WTC11 (cell line): ENCODE results near the gene ADGRL1. TPM values are rescaled to one million over a fixed set of nuclear protein-coding genes. Genes with fewer than 3 reads are reported as not detected.

Source experiments
- ATAC-seq: fragments of 200-7000 bp; cut with Tn5 transposase; 2 replicates; pipeline ENCODE4 v1.10.0; 2021; ENCODE audit warnings: mild to moderate bottlenecking, moderate library complexity
- CTCF ChIA-PET: fragments of 300-600 bp; sonication (Branson Sonifier 250); formaldehyde crosslinking; loops from one replicate; lab custom pipeline; 2021; ENCODE audit warnings: antibody characterized with exemption; lab: Charles Lee
- POLR2A ChIA-PET: fragments of 350-600 bp; sonication (Branson Sonifier 250); formaldehyde crosslinking; loops from one replicate; lab custom pipeline; 2021; ENCODE audit warnings: antibody characterized with exemption; lab: Charles Lee
- DNase-seq: peaks from one replicate; pipeline ENCODE4 v3.0.0; 2021; ENCODE audit warnings: low spot score
- H3K27ac Mint-ChIP-seq: 2 replicates; pipeline ENCODE4 v1.8.0; 2021; ENCODE audit warnings: mixed read lengths
- H3K27me3 Mint-ChIP-seq: 2 replicates; pipeline ENCODE4 v1.8.0; 2021; ENCODE audit warnings: low read depth, mild to moderate bottlenecking, moderate library complexity, mixed read lengths
- H3K36me3 Mint-ChIP-seq: 2 replicates; pipeline ENCODE4 v1.8.0; 2021; ENCODE audit warnings: mixed read lengths
- H3K4me1 Mint-ChIP-seq: 2 replicates; pipeline ENCODE4 v1.8.0; 2022; ENCODE audit warnings: mixed read lengths
- H3K4me3 Mint-ChIP-seq: 2 replicates; pipeline ENCODE4 v1.8.0; 2021; ENCODE audit warnings: mild to moderate bottlenecking, moderate library complexity, mixed read lengths
- H3K9me3 Mint-ChIP-seq: 2 replicates; pipeline ENCODE4 v1.8.0; 2021; ENCODE audit warnings: mixed read lengths
- ATF2 ChIP-seq: sonication (generic); formaldehyde crosslinking; IDR thresholded peaks from 2 replicates; pipeline ENCODE4 v1.8.1; 2022; ENCODE audit warnings: low read depth, missing genetic modification reagents, borderline replicate concordance
- CDX4 ChIP-seq: fragments of 250-450 bp; sonication (Bioruptor Pico); IDR thresholded peaks from 2 replicates; pipeline ENCODE4 v1.9.0; 2021; ENCODE audit warnings: moderate library complexity, mild to moderate bottlenecking, inconsistent platforms, borderline replicate concordance
- EMX1 ChIP-seq: fragments of 250-450 bp; sonication (Bioruptor Pico); IDR thresholded peaks from 2 replicates; pipeline ENCODE4 v1.8.0; 2021; ENCODE audit warnings: mild to moderate bottlenecking
- ETV6 ChIP-seq: sonication (generic); formaldehyde crosslinking; IDR thresholded peaks from 2 replicates; pipeline ENCODE4 v1.8.1; 2022; ENCODE audit warnings: mild to moderate bottlenecking, missing genetic modification reagents
- GRHL2 ChIP-seq: fragments of 250-450 bp; sonication (Bioruptor Pico); IDR thresholded peaks from 2 replicates; pipeline ENCODE4 v1.8.0; 2022; ENCODE audit warnings: mild to moderate bottlenecking, moderate library complexity; ENCODE audit not compliant: insufficient replicate concordance, severe bottlenecking
- IRF1 ChIP-seq: sonication (generic); formaldehyde crosslinking; IDR thresholded peaks from 2 replicates; pipeline ENCODE4 v1.8.0; 2023; ENCODE audit warnings: missing genetic modification reagents
- NFATC4 ChIP-seq: fragments of 250-450 bp; sonication (Bioruptor Pico); IDR thresholded peaks from 2 replicates; pipeline ENCODE4 v1.9.0; 2021; ENCODE audit warnings: mild to moderate bottlenecking
- NR1H2 ChIP-seq: sonication (generic); formaldehyde crosslinking; IDR thresholded peaks from 2 replicates; pipeline ENCODE4 v1.9.0; 2021; ENCODE audit warnings: mild to moderate bottlenecking, moderate library complexity, missing genetic modification reagents
- PREB ChIP-seq: sonication (generic); formaldehyde crosslinking; IDR thresholded peaks from 2 replicates; pipeline ENCODE4 v1.8.1; 2022; ENCODE audit warnings: mild to moderate bottlenecking, missing genetic modification reagents, moderate library complexity, borderline replicate concordance
- ZBTB21 ChIP-seq: sonication (generic); formaldehyde crosslinking; IDR thresholded peaks from 2 replicates; pipeline ENCODE4 v1.8.1; 2023; ENCODE audit warnings: mild to moderate bottlenecking, missing genetic modification reagents, borderline replicate concordance
- total RNA-seq: library from RNA; stranded (reverse); gene quantifications from 3 replicates; pipeline ENCODE4 v1.2.3, GENCODE V29; 2021
- TF ChIP-seq, protein P1 (sequence below): sonication (generic); formaldehyde crosslinking; IDR thresholded peaks from 2 replicates; pipeline ENCODE4 v1.8.0; 2022; ENCODE audit warnings: mild to moderate bottlenecking, missing genetic modification reagents
- TF ChIP-seq, protein P2 (sequence below): fragments of 250-450 bp; sonication (Bioruptor Pico); conservative IDR thresholded peaks from 2 replicates; pipeline ENCODE4 v1.9.0; 2021; ENCODE audit warnings: mild to moderate bottlenecking
- TF ChIP-seq, protein P3 (sequence below): sonication (generic); formaldehyde crosslinking; IDR thresholded peaks from 2 replicates; pipeline ENCODE4 v1.8.1; 2023; ENCODE audit warnings: mild to moderate bottlenecking, missing genetic modification reagents
- TF ChIP-seq, protein P4 (sequence below): fragments of 250-450 bp; sonication (Bioruptor Pico); IDR thresholded peaks from 2 replicates; pipeline ENCODE4 v1.8.0; 2021; ENCODE audit warnings: mild to moderate bottlenecking
- TF ChIP-seq, protein P5 (sequence below): sonication (generic); formaldehyde crosslinking; IDR thresholded peaks from 2 replicates; pipeline ENCODE4 v1.8.0; 2023; ENCODE audit warnings: missing genetic modification reagents, mild to moderate bottlenecking, borderline replicate concordance

Gene ADGRL1
- total RNA-seq, 1 experiment from 2014 or later = 128 TPM

GRCh38 chr19:14145381-14145780, 60.6 kb downstream of the ADGRL1 start:
- Mint-ChIP-seq H3K9me3 (no peaks in the 10 kb centered on the region), H3K36me3 (no peaks in the 10 kb centered on the region), H3K27me3 (no peaks in the 10 kb centered on the region; the same call in 1 of the 2 replicates), H3K27ac (no peak overlapping the region), H3K4me3 (no peak overlapping the region), H3K4me1 (peaks cover 27% of the 10 kb centered on the region)
- TF ChIP-seq CDX4 = no peak
- no peak for TF ChIP-seq IRF1 (CRISPR knock-in tag)
- TF ChIP-seq, protein P1, sequence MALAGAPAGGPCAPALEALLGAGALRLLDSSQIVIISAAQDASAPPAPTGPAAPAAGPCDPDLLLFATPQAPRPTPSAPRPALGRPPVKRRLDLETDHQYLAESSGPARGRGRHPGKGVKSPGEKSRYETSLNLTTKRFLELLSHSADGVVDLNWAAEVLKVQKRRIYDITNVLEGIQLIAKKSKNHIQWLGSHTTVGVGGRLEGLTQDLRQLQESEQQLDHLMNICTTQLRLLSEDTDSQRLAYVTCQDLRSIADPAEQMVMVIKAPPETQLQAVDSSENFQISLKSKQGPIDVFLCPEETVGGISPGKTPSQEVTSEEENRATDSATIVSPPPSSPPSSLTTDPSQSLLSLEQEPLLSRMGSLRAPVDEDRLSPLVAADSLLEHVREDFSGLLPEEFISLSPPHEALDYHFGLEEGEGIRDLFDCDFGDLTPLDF = no peak
- TF ChIP-seq, protein P2, sequence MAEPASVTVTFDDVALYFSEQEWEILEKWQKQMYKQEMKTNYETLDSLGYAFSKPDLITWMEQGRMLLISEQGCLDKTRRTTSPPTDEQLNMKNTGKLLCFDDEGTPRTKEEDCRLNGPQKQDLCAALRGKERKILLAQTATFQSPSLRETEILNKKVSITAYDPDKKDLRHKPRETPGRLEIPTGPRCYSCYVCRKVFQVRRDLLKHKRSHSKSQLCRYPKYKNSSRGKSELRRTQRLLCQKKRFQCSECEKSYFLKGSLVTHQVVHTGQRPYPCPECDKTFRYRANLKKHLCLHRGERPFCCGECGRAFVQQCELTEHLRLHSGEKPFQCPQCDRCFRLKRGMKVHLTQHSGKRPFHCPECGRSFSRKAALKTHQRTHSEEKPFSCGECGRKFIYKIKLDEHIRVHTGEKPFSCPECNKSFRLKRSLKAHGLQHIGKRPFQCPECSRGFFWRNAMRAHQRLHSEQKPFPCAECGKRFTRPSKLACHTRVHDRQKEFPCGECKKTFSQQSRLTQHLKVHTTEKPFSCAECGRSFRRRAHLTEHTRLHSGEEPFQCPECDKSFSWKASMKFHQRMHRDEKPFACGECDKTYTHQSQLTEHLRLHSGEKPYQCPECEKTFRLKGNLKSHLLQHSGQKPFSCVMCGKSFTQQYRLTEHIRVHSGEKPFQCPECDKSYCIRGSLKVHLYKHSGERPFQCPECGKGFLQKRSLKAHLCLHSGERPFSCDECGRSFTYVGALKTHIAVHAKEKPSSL (CRISPR knock-in tag) = no peak
- no peak for TF ChIP-seq PREB
- TF ChIP-seq, protein P3, sequence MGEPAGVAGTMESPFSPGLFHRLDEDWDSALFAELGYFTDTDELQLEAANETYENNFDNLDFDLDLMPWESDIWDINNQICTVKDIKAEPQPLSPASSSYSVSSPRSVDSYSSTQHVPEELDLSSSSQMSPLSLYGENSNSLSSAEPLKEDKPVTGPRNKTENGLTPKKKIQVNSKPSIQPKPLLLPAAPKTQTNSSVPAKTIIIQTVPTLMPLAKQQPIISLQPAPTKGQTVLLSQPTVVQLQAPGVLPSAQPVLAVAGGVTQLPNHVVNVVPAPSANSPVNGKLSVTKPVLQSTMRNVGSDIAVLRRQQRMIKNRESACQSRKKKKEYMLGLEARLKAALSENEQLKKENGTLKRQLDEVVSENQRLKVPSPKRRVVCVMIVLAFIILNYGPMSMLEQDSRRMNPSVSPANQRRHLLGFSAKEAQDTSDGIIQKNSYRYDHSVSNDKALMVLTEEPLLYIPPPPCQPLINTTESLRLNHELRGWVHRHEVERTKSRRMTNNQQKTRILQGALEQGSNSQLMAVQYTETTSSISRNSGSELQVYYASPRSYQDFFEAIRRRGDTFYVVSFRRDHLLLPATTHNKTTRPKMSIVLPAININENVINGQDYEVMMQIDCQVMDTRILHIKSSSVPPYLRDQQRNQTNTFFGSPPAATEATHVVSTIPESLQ (CRISPR knock-in tag) = no peak
- TF ChIP-seq ETV6 = no peak
- TF ChIP-seq GRHL2 (CRISPR knock-in tag) = no peak
- TF ChIP-seq ZBTB21 = no peak
- ChIA-PET CTCF (interaction anchor here (1.3 to 4.7 kb wide), 3 partner anchors 8 to 206 kb away, joined by 3 to 52 read pairs (median 8); partner anchors contain the start of gene ASF1B), POLR2A (no interaction called here)
- no peak for ATAC-seq
- no peak for DNase-seq

DNA sequence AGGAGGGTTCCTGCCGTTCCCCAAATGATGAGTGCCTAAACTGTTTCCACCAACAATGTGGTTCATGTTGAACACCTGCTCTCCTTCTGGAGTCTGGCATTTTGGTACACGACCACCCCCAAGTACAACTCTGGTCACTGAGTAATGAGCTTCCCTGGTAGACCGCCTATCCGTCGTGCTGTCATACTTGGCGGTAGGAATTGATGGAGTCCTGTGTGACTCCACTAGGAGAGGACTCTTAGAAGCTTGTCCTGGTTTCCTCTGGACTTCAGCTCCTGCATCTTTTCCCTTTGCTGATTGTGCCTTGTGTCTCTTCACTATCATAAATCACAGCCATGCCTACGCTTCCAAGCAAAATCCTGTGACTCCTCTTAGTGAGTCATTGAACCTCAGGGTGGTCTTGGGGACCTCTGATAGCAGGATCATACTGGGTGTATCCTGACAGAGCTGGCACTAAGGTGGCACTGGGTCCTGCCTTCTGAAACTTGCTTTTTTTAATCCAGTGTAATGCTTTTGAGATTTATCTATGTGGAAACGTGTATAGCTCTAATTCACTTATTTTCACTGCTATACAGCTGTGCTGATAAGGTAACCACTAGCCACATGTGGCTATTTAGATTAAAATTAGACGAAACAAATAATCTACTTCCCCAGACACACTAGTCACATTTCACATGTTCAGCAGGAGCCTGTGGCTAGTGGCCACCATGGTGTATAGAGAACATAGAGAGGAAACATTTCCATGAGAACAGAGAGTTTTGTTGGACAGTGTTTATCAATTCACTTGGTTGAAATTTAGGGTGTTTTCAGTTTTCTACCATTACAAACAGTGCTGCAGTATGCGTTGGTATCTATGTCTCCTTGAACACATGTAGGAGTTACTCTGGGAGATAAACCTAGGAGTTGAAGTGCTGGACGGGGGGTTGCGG, 63.4 kb downstream of the ADGRL1 start:
- POLR2A ChIA-PET = no interaction called here
- no peak overlapping the region for H3K27ac Mint-ChIP-seq
- H3K4me1 Mint-ChIP-seq = peaks cover 9% of the 10 kb centered on the region; the same call in 1 of the 2 replicates
- no peak overlapping the region for H3K4me3 Mint-ChIP-seq
- no peaks in the 10 kb centered on the region; the same call in 1 of the 2 replicates for H3K27me3 Mint-ChIP-seq
- no peak for DNase-seq
- no peaks in the 10 kb centered on the region for H3K9me3 Mint-ChIP-seq
- TF ChIP-seq, protein P4, sequence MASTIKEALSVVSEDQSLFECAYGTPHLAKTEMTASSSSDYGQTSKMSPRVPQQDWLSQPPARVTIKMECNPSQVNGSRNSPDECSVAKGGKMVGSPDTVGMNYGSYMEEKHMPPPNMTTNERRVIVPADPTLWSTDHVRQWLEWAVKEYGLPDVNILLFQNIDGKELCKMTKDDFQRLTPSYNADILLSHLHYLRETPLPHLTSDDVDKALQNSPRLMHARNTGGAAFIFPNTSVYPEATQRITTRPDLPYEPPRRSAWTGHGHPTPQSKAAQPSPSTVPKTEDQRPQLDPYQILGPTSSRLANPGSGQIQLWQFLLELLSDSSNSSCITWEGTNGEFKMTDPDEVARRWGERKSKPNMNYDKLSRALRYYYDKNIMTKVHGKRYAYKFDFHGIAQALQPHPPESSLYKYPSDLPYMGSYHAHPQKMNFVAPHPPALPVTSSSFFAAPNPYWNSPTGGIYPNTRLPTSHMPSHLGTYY (CRISPR knock-in tag) = no peak
- TF ChIP-seq, protein P5, sequence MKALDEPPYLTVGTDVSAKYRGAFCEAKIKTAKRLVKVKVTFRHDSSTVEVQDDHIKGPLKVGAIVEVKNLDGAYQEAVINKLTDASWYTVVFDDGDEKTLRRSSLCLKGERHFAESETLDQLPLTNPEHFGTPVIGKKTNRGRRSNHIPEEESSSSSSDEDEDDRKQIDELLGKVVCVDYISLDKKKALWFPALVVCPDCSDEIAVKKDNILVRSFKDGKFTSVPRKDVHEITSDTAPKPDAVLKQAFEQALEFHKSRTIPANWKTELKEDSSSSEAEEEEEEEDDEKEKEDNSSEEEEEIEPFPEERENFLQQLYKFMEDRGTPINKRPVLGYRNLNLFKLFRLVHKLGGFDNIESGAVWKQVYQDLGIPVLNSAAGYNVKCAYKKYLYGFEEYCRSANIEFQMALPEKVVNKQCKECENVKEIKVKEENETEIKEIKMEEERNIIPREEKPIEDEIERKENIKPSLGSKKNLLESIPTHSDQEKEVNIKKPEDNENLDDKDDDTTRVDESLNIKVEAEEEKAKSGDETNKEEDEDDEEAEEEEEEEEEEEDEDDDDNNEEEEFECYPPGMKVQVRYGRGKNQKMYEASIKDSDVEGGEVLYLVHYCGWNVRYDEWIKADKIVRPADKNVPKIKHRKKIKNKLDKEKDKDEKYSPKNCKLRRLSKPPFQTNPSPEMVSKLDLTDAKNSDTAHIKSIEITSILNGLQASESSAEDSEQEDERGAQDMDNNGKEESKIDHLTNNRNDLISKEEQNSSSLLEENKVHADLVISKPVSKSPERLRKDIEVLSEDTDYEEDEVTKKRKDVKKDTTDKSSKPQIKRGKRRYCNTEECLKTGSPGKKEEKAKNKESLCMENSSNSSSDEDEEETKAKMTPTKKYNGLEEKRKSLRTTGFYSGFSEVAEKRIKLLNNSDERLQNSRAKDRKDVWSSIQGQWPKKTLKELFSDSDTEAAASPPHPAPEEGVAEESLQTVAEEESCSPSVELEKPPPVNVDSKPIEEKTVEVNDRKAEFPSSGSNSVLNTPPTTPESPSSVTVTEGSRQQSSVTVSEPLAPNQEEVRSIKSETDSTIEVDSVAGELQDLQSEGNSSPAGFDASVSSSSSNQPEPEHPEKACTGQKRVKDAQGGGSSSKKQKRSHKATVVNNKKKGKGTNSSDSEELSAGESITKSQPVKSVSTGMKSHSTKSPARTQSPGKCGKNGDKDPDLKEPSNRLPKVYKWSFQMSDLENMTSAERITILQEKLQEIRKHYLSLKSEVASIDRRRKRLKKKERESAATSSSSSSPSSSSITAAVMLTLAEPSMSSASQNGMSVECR (CRISPR knock-in tag) = no peak
- TF ChIP-seq EMX1 (no peak), ATF2 (no peak), NR1H2 (CRISPR knock-in tag) (no peak), NFATC4 (CRISPR knock-in tag) (no peak), ZBTB21 (no peak)
- TF ChIP-seq, all 79 proteins: peak for 0
- CTCF ChIA-PET = interaction anchor here (0.7 to 1.7 kb wide), 3 partner anchors 46 to 338 kb away, joined by 3 to 14 read pairs (median 5); no protein-coding TSS in a partner anchor
- H3K36me3 Mint-ChIP-seq = no peaks in the 10 kb centered on the region
- no peak for ATAC-seq
